ENCODE measurements around the gene PPIL4. TPM values are rescaled to one million over a fixed set of nuclear protein-coding genes. Genes with fewer than 3 reads are reported as not detected.

The PPIL4 gene
- total and polyA plus RNA-seq, 2 of the 13 experiments (the other 11 are each of a cell fraction or from before 2014, with no cell fraction given), result 5.5 to 46.0 TPM

GRCh38 chr6:149558029-149558428, 12.2 kb upstream of the PPIL4 start (continued):
- no peak for TF ChIP-seq FOXO4 (CRISPR knock-in tag; conservative IDR thresholded peaks at IDR 0.05)

GRCh38 chr6:149551920-149552319, 6.1 kb upstream of the PPIL4 start:
- Histone ChIP-seq H3K27me3 (ENCODE audit: control insufficient read depth in 1 of 2, insufficient read depth in 2 of 2, low read length in 2 of 2) (peaks cover 0 to 13% of the 10 kb centered on the region in 2 experiments; a peak in 4 of 5 replicates), H3K4me3 (replicated peaks in 1 of 3; ENCODE audit: insufficient read depth in 1 of 3, low read depth in 2 of 3, low read length in 3 of 3) (peak overlapping the region in 1 of 3 experiments; percentile 25; a peak in 1 of 6 replicates), H3K4me2 (ENCODE audit: low read depth, low read length) (peak overlapping the region; percentile 48), H3K79me2 (ENCODE audit: insufficient read depth, low read length) (no peaks in the 10 kb centered on the region), H3K9ac (ENCODE audit: insufficient read depth, low read depth, low read length) (peak overlapping the region; percentile 23; the same call in 1 of the 2 replicates), H3K27ac (ENCODE audit: extremely low read length, insufficient read depth, low read length) (no peak overlapping the region), H2AFZ (ENCODE audit: low read length) (peak overlapping the region; percentile 68), H3K9me3 (ENCODE audit: low read length) (no peaks in the 10 kb centered on the region), H3K36me3 (replicated peaks in 1 of 2; ENCODE audit: control insufficient read depth in 1 of 2, insufficient read depth in 2 of 2, low read length in 2 of 2) (no peaks in the 10 kb centered on the region), H4K20me1 (ENCODE audit: insufficient read depth, low read length) (no peaks in the 10 kb centered on the region), H3K4me1 (ENCODE audit: insufficient read depth, low read length) (peaks cover 29% of the 10 kb centered on the region)
- in situ Hi-C loops (cut with HindIII; ENCODE audit: extremely low pct_ligation_motif_present, low pct_unique_long_range_greater_than_20kb) (no loop called here), intact Hi-C loops (cut with micrococcal nuclease; ENCODE audit: unreplicated experiment) (no loop called here)
- CTCF ChIA-PET (ENCODE audit: low intra/inter-chr PET ratio, low total read pairs), result no interaction called here
- POLR2A ChIA-PET, result interaction anchor here (1.1 kb wide), 1 partner anchor 14 kb away, joined by 3 read pairs; the partner anchor contains the start of gene GINM1
- FAIRE-seq, result no peak
- WGBS (ENCODE audit: low lambda C conversion rate), result 8% methylated on average over 4 of the region's 5 CpGs
- no peak for DNase-seq (ENCODE audit: low spot score)
- peak; percentile 89 for ATAC-seq
- no TSS peak for BruUV-seq (replicated peaks)
- no peak for TF ChIP-seq TOE1 (CRISPR knock-in tag; IDR thresholded peaks at IDR 0.05)
- no peak for TF ChIP-seq DRAP1 (CRISPR knock-in tag; IDR thresholded peaks at IDR 0.05)
- TF ChIP-seq, protein P1, sequence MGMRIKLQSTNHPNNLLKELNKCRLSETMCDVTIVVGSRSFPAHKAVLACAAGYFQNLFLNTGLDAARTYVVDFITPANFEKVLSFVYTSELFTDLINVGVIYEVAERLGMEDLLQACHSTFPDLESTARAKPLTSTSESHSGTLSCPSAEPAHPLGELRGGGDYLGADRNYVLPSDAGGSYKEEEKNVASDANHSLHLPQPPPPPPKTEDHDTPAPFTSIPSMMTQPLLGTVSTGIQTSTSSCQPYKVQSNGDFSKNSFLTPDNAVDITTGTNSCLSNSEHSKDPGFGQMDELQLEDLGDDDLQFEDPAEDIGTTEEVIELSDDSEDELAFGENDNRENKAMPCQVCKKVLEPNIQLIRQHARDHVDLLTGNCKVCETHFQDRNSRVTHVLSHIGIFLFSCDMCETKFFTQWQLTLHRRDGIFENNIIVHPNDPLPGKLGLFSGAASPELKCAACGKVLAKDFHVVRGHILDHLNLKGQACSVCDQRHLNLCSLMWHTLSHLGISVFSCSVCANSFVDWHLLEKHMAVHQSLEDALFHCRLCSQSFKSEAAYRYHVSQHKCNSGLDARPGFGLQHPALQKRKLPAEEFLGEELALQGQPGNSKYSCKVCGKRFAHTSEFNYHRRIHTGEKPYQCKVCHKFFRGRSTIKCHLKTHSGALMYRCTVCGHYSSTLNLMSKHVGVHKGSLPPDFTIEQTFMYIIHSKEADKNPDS (CRISPR knock-in tag; IDR thresholded peaks at IDR 0.05), result no peak
- peak; percentile 54; the same call in 1 of the 2 replicates for TF ChIP-seq ZFY (CRISPR knock-in tag; IDR thresholded peaks at IDR 0.05)
- 0 out of 4 replicates have a peak, but pooled peaks of 1 of the 2 experiments have one; percentile 13 for TF ChIP-seq HMGXB4 (CRISPR knock-in tag; IDR thresholded peaks at IDR 0.05; ENCODE audit: borderline replicate concordance in 1 of 2, low read depth in 1 of 2)
- no peak for TF ChIP-seq ZFP36L1 (CRISPR knock-in tag; IDR thresholded peaks at IDR 0.05)
- no peak for TF ChIP-seq HNF4A (CRISPR knock-in tag; IDR thresholded peaks at IDR 0.05)
- no peak for TF ChIP-seq ZSCAN12 (CRISPR knock-in tag; IDR thresholded peaks at IDR 0.05)
- 0 out of 2 replicates have a peak, but pooled peaks have one; percentile 65 for TF ChIP-seq ZNF737 (CRISPR knock-in tag; IDR thresholded peaks at IDR 0.05; ENCODE audit: borderline replicate concordance)
- no peak for TF ChIP-seq HNRNPLL (IDR thresholded peaks at IDR 0.05; ENCODE audit: low read depth, low read length, poor library complexity, severe bottlenecking)
- 0 out of 2 replicates have a peak, but pooled peaks have one; percentile 28 for TF ChIP-seq KDM5B (CRISPR knock-in tag; IDR thresholded peaks at IDR 0.05; ENCODE audit: borderline replicate concordance)
- TF ChIP-seq, protein P2, sequence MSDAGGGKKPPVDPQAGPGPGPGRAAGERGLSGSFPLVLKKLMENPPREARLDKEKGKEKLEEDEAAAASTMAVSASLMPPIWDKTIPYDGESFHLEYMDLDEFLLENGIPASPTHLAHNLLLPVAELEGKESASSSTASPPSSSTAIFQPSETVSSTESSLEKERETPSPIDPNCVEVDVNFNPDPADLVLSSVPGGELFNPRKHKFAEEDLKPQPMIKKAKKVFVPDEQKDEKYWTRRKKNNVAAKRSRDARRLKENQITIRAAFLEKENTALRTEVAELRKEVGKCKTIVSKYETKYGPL (CRISPR knock-in tag; IDR thresholded peaks at IDR 0.05), result no peak
- TF ChIP-seq ZNF143 (CRISPR knock-in tag; IDR thresholded peaks at IDR 0.05), result no peak
